ENCODE results near the gene FAS.

GRCh38 chr10:88984525-88984924, 6.1 kb upstream of the FAS start:
- TF ChIP-seq CTCF (IDR thresholded peaks at IDR 0.05) (no peak), POLR2A (IDR thresholded peaks at IDR 0.05) (no peak), POLR2AphosphoS5 (IDR thresholded peaks at IDR 0.05) (no peak), EP300 (IDR thresholded peaks at IDR 0.05) (no peak)
